VCaP (cell line): Measurements from ENCODE around the gene CELSR2.

Source experiments
- H3K27ac ChIP-seq: fragments of 450-650 bp; 2 replicates; pipeline ENCODE4 v1.5.1; 2017
- TF ChIP-seq, protein P1 (sequence below): fragments of 450-650 bp; conservative IDR thresholded peaks from 2 replicates; pipeline ENCODE4 v1.5.1; 2017; ENCODE audit warnings: mild to moderate bottlenecking, moderate library complexity

The CELSR2 gene

DNA sequence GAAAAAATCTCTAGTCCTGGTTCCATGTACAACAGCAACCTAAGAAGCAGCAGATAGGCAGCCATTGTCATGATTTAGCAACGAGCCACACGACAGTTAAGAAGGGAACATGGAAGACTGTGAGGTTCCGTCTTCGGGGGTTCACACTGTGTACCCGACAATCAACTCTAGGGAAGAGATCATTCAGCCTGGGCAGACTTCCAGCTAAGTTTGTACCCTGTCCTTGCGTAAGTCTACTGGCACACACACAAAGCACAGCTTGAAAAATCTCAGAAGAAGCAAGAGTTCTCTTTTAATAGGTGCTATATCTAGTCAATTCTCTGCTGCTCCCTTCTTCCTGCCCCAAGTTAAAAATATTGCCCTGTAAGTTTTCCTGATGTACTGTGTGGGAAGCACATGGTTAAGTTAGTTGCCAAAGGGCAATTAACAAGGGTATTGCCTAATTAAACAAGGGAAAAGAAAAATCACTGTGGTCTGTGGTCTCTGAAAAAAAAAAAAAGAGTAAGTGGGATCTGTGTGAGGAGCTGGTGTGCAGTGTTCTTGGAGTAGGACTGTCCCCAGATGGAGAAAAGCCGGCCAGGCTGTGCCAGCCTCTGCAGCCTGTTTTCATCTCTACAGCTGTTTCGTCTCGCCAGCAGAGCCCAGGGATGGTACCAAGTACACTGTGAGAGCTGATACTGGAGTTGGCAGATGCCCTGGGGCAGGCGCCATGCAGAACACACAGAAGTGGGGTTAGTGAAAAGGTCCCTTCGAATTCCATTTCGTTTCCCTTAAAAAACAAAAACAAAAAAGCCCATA is 63.8 kb downstream of the CELSR2 start:
- no peak overlapping the region for H3K27ac ChIP-seq

DNA sequence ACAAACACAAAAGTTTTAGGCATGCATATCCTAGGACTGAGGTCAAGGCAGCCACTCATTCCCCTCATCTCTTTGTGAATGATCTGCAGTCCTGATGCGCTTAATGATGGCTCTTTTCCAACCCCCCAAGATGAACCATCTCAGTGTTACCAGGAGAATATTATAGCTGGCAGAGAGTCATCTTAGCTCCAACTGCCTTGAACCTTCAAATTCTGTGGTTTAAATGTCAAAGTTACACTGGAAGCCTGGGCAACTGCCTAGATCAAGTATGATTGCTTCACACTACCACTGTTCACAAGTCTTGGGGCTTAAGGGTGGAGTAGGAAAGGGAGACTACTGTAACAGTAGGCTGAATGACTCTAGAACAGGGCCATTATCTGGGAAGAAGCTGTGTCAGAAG is 65.5 kb downstream of the CELSR2 start:
- TF ChIP-seq, protein P1, sequence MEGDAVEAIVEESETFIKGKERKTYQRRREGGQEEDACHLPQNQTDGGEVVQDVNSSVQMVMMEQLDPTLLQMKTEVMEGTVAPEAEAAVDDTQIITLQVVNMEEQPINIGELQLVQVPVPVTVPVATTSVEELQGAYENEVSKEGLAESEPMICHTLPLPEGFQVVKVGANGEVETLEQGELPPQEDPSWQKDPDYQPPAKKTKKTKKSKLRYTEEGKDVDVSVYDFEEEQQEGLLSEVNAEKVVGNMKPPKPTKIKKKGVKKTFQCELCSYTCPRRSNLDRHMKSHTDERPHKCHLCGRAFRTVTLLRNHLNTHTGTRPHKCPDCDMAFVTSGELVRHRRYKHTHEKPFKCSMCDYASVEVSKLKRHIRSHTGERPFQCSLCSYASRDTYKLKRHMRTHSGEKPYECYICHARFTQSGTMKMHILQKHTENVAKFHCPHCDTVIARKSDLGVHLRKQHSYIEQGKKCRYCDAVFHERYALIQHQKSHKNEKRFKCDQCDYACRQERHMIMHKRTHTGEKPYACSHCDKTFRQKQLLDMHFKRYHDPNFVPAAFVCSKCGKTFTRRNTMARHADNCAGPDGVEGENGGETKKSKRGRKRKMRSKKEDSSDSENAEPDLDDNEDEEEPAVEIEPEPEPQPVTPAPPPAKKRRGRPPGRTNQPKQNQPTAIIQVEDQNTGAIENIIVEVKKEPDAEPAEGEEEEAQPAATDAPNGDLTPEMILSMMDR: no peak

More for the DNA sequence above, 63.8 kb downstream of the CELSR2 start:
- TF ChIP-seq, protein P1: no peak

DNA sequence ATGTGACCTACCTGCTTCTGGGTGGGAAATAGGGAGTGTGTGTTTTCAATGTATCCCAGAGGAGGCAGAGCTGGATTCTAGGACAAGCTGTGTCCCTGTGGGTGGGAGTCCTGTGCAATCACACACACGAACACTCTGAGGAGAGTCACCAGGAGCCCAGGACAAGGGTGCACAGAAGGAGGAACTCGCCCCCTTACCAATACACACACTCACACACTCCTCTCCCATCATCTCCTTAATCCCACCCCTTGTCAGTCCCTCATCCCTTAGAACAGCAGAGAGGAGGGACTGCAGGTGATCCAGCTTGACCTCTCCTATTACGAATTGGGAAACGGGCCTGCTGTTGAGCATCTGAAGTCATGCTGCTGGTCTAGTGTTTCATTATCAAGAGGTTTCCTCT is 65.9 kb downstream of the CELSR2 start:
- peak overlapping the region; percentile 23; the same call in 1 of the 2 replicates for H3K27ac ChIP-seq
- TF ChIP-seq, protein P1: no peak

More for the DNA sequence above, 65.5 kb downstream of the CELSR2 start:
- H3K27ac ChIP-seq: peak overlapping the region; percentile 23; the same call in 1 of the 2 replicates

DNA sequence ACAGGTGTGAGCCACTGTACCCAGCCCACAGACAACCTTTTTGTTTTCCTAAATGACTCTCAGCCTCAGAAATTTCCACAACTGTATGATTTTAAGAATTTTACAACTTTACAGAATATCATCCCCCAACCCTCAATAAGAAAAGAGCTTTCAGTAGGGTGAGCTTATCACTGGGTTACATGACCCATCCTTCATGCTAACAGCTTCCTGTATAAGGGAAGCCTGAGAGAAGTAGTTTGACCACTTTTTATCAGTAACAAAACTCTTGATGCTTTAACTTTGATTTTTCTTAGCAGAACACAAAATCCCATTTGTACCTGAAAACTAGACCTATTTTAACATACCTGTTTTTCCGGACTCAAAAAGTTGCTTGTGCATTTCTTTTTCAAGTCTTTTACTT is 67.2 kb downstream of the CELSR2 start:
- TF ChIP-seq, protein P1: no peak
- no peak overlapping the region for H3K27ac ChIP-seq

DNA sequence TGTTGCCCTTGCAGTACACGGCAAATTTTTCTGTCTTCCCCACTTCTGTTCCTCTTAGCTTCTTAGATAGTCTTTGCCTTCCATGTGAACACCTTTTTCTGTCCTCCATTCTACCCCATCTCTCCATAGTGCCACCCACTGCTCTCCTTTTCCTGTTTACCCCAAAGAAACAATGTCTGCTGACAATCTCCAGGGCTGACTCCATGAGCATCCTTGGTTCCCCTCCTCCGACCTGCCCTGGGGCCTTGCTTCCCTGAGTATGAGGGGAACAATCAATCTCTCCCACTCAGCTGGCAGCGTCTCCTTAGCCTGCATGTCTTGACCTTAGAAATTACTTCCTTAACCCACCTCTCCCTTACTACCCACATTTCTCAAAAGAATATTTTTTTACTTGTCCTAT is 69.8 kb downstream of the CELSR2 start:
- TF ChIP-seq, protein P1: no peak
- no peak overlapping the region for H3K27ac ChIP-seq

DNA sequence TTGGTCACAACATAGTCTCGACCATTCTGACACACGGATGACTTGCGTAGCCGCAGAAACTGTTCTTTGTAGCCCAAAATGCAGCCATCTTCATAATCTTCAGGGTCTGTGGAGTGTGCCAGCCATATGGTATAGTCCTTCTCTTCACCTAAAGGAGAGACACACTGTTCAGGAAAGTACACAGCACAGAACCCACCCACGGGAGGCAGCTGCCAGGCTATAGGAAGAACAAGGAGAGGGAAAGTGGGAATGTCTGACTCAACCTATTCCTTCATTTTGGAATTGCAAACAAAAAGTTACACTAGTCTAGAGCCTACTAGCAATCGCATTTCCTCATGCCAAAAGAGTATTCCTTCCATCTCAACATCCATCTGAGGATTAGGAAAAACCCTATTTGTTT is 73.6 kb downstream of the CELSR2 start:
- TF ChIP-seq, protein P1: no peak
- no peak overlapping the region for H3K27ac ChIP-seq
